ENCODE results near the gene ZC3H4. TPM values are rescaled to one million over a fixed set of nuclear protein-coding genes. Genes with fewer than 3 reads are reported as not detected.

ZC3H4 gene
- total and polyA plus RNA-seq, 2 experiments from 2014 or later: 26.7 to 36.9 TPM

GRCh38 chr19:47056411-47056810, 57.2 kb downstream of the ZC3H4 start:
- peak; percentile 42 for ATAC-seq
- peak overlapping the region; percentile 43; the same call in 1 of the 2 replicates for H2AFZ ChIP-seq

More at GRCh38 chr19:47056411-47056810, 57.2 kb downstream of the ZC3H4 start:
- DNase-seq (ENCODE audit: low spot score): no peak
- Histone ChIP-seq H3K27me3 (ENCODE audit: insufficient read depth) (no peaks in the 10 kb centered on the region), H4K20me1 (replicated peaks; ENCODE audit: insufficient read depth) (no peaks in the 10 kb centered on the region), H3K27ac (ENCODE audit: low read depth) (no peak overlapping the region), H3F3A (replicated peaks; ENCODE audit: low read depth) (no peaks in the 10 kb centered on the region), H3K36me3 (ENCODE audit: insufficient read depth) (no peaks in the 10 kb centered on the region), H3K4me2 (no peak overlapping the region), H3K4me3 (no peak overlapping the region), H3K4me1 (ENCODE audit: insufficient read depth) (0 out of 2 replicates have a peak, but pooled peaks cover 4% of the 10 kb centered on the region), H3K79me2 (replicated peaks; ENCODE audit: insufficient read depth) (no peaks in the 10 kb centered on the region), H3K9me2 (ENCODE audit: insufficient read depth) (no peaks in the 10 kb centered on the region)
- H3K9me3 Mint-ChIP-seq: peaks cover 16% of the 10 kb centered on the region
- H3K27ac Mint-ChIP-seq: no peak overlapping the region
- peaks cover 8% of the 10 kb centered on the region for H3K36me3 Mint-ChIP-seq (ENCODE audit: low read depth)
- no peak for TF ChIP-seq ZNF462 (CRISPR knock-in tag; IDR thresholded peaks at IDR 0.05)
- no peak for TF ChIP-seq ETS1 (IDR thresholded peaks at IDR 0.05)
- TF ChIP-seq ZNF331 (CRISPR knock-in tag; IDR thresholded peaks at IDR 0.05; ENCODE audit: low read depth): no peak
- no peak for TF ChIP-seq REST (IDR thresholded peaks at IDR 0.05; ENCODE audit: unreplicated experiment)
- TF ChIP-seq ZNF114 (CRISPR knock-in tag; IDR thresholded peaks at IDR 0.05): no peak
- no peak for TF ChIP-seq EZH2 (IDR thresholded peaks at IDR 0.05; ENCODE audit: low read depth, unreplicated experiment)
- no peak for TF ChIP-seq STAT1 (IDR thresholded peaks at IDR 0.05; ENCODE audit: unreplicated experiment)
- no peak for TF ChIP-seq CTCF (conservative IDR thresholded peaks at IDR 0.05; ENCODE audit: low read depth in 2 of 2)
- TF ChIP-seq NANOG (IDR thresholded peaks at IDR 0.05; ENCODE audit: borderline replicate concordance): no peak
- no peak for TF ChIP-seq JUNB (IDR thresholded peaks at IDR 0.05; ENCODE audit: unreplicated experiment)
- no peak for TF ChIP-seq CREB1 (CRISPR knock-in tag; IDR thresholded peaks at IDR 0.05; ENCODE audit: low read depth)
- no peak for TF ChIP-seq EZH2phosphoT487 (IDR thresholded peaks at IDR 0.05; ENCODE audit: unreplicated experiment)
- TF ChIP-seq POLR2AphosphoS5 (IDR thresholded peaks at IDR 0.05; ENCODE audit: low read depth): no peak
- no peak overlapping the region for H3K4me3 Mint-ChIP-seq
- peaks cover 7% of the 10 kb centered on the region for H3K27me3 Mint-ChIP-seq (ENCODE audit: insufficient read depth, low read depth, poor library complexity)
- H3K4me1 Mint-ChIP-seq: no peaks in the 10 kb centered on the region
